NCI-H2107 (cell line): ENCODE measurements around the gene CCDC120.

Experiments
- DNase-seq: peaks from one replicate; lab custom pipeline; 2025; lab: John Stamatoyannopoulos, UW

The CCDC120 gene

DNA sequence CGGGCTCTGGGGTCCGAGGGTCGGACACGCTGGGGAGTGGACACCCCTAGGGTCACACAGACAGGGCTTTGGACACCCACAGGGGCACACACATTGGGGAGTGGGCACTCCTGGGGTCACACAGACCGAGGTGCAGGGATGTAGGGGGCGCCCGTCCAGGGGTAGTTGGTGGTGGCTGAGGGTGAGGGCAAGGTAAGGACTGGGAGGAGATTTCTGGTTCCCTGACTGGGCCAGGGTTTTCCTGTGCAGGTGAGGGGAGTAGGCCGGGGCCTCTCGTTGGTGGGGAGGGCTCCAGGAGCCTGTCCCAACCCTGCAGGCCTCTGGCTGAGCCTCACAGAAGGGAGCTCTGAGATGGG, 42.8 kb downstream of the CCDC120 start:
- no peak for DNase-seq

- DNase-seq = no peak
Observed at GRCh38 chrX:49102190-49102589, 43.4 kb downstream of the CCDC120 start.

DNA sequence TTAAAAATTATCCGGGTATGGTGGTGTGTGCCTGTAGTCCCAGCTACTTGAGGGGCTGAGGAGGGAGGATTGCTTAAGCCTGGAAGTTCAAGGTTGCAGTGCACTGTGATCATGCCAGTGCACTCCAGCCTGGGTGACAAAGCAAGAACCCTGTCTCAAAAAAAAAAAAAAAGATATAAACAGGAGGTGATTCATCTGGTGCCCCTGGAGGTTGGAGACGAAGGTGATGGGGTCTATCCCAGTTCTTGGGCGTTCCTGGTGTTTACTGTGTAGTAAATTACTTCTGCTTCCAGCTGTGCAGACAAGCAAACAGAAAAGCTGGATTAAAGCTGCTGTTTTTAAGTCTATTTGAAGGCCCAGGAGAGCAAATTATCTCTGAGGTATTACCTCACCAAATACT, 44.8 kb downstream of the CCDC120 start:
- DNase-seq = no peak

GRCh38 chrX:49106296-49106695, 47.5 kb downstream of the CCDC120 start:
- no peak for DNase-seq

GRCh38 chrX:49106930-49107329, 48.1 kb downstream of the CCDC120 start:
- no peak for DNase-seq

DNA sequence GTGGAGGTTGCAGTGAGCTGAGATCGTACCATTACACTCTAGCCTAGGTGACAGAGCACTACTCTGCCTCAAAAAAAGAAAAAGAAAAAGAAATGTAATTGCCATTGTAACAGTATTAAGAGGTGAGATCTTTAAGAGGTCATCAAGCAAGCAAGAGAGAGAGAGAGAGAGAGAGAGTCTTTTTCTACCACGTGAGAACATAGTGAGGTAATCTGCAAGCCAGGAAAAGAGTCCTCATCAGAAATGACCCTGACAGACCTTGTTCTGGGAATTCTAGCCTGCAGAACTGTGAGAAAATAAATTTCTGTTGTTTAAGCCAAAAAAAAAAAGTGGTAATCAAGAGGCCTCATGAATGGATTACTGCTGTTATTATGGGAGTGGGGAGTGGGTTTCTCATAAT, 49.8 kb downstream of the CCDC120 start:
- no peak for DNase-seq

DNA sequence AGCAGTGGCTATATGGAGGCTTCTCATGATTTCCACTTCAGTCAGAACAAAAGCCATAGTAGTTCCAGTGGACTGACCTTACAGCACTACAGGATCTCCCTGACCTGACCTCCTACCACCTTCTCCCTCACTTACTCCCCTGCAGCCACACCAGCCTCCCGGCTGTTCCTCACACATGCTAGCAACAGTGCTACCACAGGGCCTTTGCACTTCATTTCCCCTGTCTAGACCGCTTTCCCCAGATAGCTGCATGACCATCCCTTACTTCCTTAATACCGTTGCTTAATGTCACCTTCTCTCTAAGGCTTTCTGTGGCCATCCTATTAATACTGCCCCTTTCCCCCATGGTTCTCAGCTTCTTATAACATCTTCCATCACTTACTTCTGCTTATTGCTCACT, 51.6 kb downstream of the CCDC120 start:
- DNase-seq = no peak

GRCh38 chrX:49111791-49112190, 53.0 kb downstream of the CCDC120 start:
- no peak for DNase-seq

GRCh38 chrX:49116076-49116475, 57.3 kb downstream of the CCDC120 start:
- no peak for DNase-seq

DNA sequence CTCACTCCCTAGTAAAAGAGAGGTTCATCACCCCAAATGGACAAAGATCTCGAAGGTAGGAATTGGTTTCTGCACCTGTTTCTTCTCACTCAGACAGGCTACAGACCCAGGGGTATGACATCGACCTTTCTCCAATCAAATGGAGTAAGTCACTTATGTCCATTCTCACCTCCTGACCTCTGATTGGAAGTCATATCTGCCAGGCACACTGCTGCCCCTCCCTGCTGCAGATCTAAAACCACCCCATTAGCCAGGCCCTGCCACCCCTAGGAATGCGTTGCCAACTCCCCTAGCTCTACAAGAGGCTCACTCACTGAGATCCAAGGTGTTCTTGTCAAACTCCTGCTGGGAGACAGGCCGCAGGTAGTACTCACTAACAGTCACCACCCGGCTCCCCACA, 57.9 kb downstream of the CCDC120 start:
- no peak for DNase-seq

GRCh38 chrX:49117581-49117980, 58.8 kb downstream of the CCDC120 start:
- no peak for DNase-seq
